Right ventricle myocardium inferior (tissue), 1 donor: ENCODE measurements around the gene CHST4. TPM values are rescaled to one million over a fixed set of nuclear protein-coding genes. Genes with fewer than 3 reads are reported as not detected.
"Not testable (repeated sequence)": the region's sequence is repeated elsewhere in the genome, so short reads cannot be mapped to it uniquely, and the experiment has no call there.

Experiments used
- ATAC-seq: fragments of 200-7000 bp; cut with Tn5 transposase; one replicate; pipeline ENCODE4 v1.9.1; 2020; ENCODE audit warnings: mild to moderate bottlenecking, moderate library complexity
- DNase-seq: peaks from one replicate; pipeline ENCODE4 v3.0.0; 2021; ENCODE audit errors: missing footprints
- intact Hi-C: fragments of 100-400 bp; cut with DNase I; formaldehyde crosslinking; loops from one replicate; pipeline ENCODE4 v1.11.0; 2022
- total RNA-seq: library from RNA; stranded (reverse); fragmentation: NEBNext Ultra II Directional; extraction: Animal tissue kit (Norgen Biotek cat#: 25700); gene quantifications from one replicate; pipeline ENCODE4 v1.2.1, GENCODE V29; 2021
- donor health status: DM: no; HTN: yes; CAD: no; lungs with severe emphysema.

CHST4 gene
- total RNA-seq, 1 donor from 2014 or later = not detected

DNA sequence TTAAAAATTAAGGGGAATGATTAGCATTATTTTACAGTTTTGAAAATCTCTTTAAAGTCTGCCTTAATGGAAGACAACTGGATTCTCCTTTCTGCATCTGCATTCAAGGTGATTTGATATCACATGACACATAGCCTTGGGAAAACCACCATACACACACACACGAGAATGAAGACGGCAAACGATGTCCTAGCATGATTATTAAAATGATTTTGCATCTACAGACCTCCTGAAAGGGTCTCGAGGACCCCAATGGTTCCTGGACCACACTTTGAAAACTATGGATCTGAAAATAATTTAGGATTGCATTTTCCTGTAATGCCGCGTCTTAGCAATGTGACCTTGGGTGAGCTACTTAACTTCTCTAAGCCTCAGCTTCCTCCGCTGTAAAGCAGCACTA, 11.8 kb upstream of the CHST4 start:
- DNase-seq (no peak), ATAC-seq (no peak)
- intact Hi-C loops = no loop called here

DNA sequence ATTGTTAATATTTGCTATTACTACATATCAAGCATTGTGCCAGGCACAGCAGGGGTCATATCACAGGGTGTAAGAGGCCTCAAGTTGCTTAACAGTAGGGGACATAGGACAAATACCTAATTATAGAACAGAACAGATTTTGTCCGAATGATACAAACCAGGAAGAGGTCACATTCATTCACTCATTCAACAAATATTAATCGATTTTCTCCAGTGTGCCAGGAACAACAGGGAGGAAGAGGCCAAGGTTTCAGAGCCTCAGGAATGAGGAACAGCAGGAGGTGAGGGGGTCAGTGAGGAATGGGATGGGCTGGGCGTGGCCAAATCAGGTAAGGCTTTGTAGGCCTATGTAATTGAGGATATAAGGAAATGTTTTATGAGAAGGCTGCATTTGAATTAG, 11.2 kb upstream of the CHST4 start:
- no peak for ATAC-seq
- intact Hi-C loops = no loop called here
- DNase-seq = no peak

DNA sequence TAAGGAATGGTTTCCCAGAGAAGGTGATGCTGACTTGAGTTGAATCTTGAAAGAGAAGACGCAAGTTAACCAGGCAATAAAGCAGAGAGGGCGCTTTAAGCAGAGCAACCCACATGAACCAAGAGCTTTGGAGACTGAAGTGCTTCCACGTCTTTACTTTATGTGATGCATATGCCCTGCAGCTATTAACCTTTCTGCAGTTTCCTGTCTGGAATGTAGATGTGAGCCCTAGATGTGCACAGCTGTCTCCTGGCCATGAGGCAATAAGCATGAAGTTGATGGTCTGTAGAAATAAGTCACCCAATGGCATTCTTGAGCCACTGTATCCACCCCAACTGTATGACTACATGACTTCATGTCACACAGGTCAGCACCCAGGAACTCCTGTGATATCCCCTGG, 5.7 kb upstream of the CHST4 start:
- no peak for ATAC-seq

DNA sequence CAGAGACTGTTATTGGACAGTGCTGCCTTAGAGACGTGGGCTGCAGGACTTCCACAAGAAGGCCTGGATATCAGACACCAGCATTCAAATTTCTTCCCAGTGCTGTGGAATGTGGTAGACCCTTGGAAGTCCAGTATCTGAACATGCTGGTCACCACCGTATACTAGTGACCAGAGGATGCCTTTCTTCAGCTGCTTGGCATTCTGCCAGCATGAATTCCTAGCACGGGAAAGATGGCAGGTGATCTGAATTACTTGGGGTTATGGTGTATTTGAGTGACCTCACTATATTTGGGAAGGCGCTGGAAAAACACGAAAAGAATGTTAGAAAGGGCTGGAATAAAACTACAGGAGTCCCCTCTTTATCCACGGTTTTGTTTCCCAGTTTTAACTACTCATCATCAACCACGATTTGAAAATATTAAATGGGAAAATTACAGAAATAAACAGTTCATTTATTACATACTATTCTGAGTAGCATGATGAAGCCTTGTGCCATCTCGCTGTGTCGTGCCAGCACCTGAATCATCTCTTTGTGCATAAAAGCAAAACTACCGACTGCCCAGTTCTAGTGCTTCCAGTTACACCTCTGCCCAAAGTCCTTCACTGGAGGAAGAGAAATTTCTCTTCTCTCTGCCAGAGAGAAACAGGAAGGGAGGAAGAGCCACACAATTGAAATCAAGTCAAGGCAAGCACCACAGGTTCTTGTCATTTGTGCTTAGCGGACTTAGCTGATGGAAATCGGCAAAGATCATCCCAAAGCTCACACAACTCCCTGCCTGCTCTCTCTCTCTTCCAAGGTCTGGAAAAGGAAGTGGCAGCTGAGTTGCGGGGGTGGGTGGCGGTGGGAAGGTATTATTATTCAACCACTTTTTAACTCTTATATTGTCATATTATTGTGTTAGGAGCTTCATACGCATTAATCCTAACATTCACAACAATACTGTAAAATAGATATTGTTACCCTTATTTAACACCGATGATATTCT, 1.4 kb upstream of the CHST4 start:
- intact Hi-C loops = no loop called here
- DNase-seq (no peak), ATAC-seq (no peak)

More for the DNA sequence above, 5.7 kb upstream of the CHST4 start:
- DNase-seq = no peak
- intact Hi-C loops = no loop called here

DNA sequence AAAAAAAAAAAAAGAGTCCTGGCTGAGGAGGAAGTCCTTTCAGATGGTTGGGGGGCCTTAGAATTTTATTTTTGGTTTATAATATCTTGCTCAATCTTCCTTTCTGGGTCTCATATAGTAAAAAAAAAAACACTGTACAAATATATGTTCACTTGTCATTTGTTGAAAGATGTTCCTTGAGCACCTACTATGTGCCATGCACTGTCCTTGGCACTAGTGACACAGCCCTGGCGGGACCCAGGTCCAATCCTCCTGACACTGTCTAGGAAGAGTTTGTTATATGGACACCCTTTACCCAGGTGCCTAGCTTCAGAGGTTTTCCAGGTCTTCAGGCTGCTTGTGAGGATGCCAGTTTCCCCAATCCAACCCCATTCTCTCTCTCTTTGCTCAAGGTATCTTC, 2.0 kb downstream of the CHST4 start:
- intact Hi-C loops = no loop called here
- ATAC-seq = no peak

DNA sequence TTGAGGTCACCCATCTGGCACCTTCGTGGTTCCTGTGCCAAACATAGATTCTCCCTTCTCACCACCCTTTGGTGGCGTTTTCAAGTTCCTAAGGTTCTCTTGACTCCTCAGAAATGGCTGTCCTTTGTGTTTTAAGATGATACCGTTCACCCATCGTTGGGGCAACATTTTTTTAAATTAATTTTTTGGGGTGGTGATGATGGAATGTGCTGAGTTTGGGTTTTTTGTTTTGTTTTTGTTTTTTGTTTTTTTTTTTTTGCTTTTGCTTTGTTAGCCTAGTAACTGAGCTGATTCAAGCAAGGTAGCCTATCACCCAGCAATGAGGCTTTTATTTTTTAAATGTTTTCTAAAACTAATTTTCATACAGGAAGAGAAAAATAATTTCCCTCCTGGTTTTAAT, 2.6 kb downstream of the CHST4 start:
- DNase-seq = no peak
- intact Hi-C loops = no loop called here
- no peak for ATAC-seq

More for the DNA sequence above, 2.0 kb downstream of the CHST4 start:
- DNase-seq = no peak

DNA sequence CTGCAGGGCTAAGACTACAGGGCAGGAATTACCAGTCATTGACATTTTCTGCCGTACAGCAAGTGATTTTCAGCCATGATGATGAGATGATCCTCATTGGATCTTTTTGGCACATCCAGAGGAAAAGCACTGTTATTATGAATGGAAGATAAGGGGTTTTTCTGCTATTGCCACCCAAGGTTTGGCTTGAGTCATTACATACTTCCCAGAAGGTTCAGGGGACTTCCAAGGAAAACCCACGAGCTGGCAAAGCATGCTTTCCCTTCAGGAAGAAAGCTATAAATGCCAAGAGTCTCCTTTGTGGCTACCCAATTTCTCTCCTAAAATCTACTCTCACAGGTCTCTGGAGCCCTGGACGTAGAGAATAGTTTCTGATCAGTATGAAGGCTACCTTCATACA, 6.1 kb downstream of the CHST4 start:
- ATAC-seq (no peak), DNase-seq (no peak)
- intact Hi-C loops = no loop called here

DNA sequence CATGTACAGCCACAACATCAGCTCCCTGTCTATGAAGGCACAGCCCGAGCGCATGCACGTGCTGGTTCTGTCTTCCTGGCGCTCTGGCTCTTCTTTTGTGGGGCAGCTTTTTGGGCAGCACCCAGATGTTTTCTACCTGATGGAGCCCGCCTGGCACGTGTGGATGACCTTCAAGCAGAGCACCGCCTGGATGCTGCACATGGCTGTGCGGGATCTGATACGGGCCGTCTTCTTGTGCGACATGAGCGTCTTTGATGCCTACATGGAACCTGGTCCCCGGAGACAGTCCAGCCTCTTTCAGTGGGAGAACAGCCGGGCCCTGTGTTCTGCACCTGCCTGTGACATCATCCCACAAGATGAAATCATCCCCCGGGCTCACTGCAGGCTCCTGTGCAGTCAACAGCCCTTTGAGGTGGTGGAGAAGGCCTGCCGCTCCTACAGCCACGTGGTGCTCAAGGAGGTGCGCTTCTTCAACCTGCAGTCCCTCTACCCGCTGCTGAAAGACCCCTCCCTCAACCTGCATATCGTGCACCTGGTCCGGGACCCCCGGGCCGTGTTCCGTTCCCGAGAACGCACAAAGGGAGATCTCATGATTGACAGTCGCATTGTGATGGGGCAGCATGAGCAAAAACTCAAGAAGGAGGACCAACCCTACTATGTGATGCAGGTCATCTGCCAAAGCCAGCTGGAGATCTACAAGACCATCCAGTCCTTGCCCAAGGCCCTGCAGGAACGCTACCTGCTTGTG, 10.7 kb downstream of the CHST4 start:
- DNase-seq (no peak), ATAC-seq (no peak)
- intact Hi-C loops = no loop called here

DNA sequence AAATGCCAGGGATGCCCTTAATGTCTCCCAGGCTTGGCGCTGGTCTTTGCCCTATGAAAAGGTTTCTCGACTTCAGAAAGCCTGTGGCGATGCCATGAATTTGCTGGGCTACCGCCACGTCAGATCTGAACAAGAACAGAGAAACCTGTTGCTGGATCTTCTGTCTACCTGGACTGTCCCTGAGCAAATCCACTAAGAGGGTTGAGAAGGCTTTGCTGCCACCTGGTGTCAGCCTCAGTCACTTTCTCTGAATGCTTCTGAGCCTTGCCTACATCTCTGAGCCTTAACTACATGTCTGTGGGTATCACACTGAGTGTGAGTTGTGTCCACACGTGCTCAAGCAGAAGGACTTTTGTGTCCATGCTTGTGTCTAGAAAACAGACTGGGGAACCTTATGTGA, 11.4 kb downstream of the CHST4 start:
- DNase-seq (no peak), ATAC-seq (no peak)
- intact Hi-C loops = no loop called here

DNA sequence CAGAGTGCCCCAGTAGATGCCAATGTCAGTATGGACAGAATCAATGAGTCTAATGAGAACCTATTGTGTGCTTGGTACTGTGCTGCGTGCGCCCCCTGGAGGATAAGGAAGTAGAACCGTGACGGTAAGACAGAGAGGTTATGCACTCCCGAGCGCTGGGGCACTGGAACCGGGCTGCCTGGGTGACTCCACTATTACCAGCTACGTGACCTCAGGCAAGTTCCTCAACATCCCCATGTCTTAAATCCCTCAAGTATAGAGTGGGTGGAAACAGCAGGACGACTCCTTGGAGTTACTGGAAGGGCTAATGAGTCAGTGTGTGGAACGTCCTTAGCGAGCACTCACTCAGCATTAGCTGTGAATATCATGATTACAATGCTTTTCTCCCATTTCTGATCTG, 16.2 kb downstream of the CHST4 start:
- ATAC-seq (no peak), DNase-seq (no peak)
- intact Hi-C loops = no loop called here

DNA sequence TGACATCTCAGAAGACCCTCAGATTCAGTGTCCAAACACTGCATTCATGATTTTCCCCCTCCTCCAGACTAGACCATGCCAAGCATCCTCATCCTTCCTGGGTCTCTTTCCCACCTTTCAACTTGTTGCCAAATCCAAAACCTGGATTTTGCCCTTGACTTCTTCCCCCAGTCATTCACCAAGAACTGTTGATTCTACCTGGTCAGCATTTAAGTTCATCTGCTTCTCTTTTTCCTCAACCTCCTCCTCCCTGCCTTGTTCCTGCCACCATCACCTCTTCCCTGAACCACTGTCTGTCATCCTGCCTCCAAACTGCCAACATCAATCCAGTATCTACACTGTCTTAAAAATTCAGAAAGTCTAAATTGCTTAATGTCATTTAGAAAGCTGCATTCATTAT, 20.9 kb downstream of the CHST4 start:
- no peak for DNase-seq
- intact Hi-C loops = no loop called here
- no peak for ATAC-seq

DNA sequence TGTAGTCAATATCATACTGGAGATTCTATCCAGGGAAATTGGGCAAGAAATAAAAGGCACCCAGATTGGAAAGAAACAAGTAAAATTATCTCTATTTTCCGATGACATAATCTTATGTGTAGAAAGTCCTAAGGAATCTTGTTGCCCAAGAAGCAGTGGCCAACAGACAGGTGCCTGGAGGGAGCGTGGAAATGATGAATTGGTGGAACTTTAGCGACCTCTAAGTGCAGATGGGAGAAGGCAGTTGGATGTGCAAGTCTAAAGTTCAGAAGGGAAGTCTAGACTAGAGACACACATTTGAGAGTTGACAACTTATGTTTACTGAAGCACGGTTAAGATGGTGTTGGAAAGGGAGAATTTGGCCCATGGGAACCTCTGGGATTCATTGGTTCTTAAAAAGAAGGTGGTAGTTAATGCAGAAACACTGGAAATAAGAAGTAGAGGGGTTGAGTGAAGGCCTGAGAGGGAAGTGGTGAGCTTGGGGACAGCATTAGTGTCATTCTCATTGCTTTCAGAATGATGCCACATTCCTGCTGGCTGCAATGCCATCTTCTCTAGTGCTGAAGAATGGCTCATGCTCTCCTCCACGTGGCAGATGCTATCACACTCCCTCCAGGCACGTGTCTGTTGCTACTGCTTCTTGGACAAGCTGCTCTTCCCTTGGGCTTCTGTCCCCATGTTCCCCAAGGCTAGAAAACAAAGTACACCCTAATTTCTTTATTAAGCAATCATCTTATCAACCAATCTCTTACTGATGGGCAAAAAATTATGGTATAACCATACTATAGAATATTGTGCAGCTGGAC, 26.7 kb downstream of the CHST4 start:
- DNase-seq = no peak
- ATAC-seq = no peak
- intact Hi-C loops = no loop called here

DNA sequence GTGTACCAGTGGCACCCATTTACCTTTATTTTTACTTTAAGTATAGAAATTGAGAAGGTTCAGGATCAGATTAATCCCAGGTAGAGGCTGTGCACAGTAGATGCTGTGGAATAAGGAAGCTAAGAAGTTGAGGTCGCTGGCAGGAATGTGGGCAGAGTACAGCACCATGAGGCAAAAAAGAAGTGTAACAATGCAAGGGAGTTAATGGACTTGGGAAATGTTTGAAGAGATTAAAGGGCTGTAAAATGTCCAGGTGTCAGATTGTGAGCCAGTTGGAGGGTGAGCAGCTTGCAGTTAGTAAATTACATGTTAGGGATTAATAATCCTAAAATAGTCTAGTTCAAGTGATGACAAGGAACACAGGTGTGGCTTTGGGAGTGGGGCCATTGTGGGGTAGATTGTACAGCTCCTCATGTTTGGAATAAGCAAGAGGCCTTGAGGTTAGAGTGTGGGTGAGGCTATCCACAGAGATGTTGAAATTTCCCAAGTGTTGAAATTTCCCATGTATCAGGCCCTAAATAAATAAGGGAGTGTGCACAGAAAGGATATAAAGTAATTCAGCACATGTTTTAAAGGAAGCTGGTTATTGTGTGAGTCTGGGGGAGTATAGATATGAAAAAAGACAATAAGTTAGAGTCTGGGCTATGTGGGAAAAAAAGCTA, 29.1 kb downstream of the CHST4 start:
- intact Hi-C loops = no loop called here
- ATAC-seq = no peak
- DNase-seq = no peak

DNA sequence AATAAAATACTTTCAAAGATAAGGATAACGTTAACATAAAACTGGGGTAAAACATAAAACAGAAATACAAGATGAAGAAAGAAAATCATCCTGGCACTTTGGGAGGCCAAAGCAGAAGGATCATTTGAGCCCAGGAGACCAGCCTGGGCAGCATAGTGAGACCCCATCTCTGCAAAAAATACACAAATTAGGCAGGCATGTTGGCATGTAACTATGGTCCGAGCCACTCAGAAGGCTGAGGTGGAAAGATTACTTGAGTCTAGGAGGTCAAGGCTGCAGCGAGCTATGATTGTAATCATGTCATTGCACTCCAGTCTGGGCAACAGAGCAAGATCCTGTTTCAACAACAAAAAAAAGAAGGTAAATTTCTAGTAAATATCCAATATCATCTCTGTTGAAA, 31.1 kb downstream of the CHST4 start:
- DNase-seq (no peak), ATAC-seq (no peak)
- intact Hi-C loops = no loop called here

DNA sequence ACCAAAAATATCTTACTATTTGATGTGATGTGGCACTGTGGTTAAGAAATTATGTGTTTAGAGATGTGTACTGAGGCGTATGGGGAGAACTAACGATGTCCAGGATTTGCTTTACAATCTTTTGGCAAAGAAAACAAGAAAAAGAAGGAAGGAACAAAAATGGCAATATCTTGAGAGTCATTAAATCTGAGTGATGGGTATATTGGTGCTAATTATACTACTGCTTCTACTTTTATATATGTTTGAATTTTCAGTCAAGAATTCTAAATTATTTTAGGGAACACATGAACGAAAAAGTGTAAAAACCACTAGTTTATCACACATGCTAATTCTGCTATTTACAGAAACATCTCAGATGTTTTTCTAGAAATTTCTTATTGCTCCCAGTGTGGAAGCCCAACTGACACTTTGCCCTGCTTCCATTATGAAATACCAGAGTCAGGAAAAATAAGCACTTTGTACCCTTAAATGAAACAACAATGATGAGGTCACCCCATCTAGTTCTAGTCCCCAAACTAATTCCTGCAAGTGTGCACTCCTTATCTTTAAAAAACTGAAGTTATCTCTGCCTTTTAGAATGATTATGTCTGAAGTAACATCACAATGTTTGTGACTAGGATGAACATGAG, 31.8 kb downstream of the CHST4 start:
- no peak for ATAC-seq
- no peak for DNase-seq
- intact Hi-C loops = no loop called here

DNA sequence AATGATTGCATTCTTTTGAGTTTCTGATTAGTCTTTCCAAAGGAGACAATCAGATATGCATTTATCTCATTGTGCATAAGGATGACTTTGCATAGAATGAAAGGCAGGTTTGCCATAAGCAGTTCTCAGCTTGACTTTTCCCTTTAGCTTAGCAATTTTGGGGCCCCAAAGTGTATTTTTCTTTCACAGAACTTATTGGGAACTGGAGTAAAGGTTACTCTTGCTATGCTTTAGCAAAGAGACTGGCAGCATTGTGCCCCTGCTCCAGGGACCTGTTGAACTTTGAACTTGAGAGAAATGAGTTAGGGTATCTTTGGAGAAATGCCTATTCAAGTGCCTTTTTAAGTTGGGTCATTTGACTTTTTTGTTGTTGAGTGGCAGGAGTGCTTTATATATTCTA, 33.6 kb downstream of the CHST4 start:
- DNase-seq (no peak), ATAC-seq (no peak)
- intact Hi-C loops = no loop called here

DNA sequence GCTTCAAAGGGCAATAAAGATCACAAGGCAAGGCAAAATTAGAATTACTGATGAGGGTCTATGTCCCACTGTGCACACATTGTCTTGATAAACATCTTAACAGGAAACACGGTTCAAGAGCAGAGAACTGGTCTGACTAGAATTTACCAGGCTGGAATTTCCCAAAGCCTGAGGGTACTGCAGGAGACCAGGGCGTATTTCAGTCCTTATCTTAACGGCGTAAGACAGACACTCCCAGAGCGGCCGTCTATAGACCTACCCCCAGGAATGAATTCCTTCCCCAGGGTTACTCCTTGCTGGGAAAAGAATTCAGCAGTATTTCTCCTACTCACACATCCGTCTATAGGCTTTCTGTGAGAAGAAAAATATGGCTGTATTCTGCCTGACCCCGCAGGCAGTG, 35.7 kb downstream of the CHST4 start:
- DNase-seq, ATAC-seq, intact Hi-C loops: not testable (repeated sequence)

DNA sequence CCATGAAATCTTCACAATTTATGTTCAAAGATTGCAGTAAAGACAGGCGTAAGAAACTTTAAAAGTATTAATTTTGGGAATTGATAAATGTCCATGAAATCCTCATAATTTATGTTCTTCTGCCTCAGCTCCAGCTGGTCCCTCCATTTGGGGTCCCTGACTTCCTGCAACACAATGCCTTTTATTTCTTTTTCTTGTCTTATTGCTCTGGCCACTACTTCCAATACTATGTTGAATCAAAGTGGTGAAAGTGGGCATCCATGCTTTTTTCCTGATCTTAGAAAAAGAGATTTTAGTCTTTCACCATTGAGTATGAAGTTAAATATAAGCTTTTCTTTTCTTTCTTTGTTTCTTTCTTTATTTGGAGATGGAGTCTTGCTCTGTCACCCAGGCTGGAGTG, 36.3 kb downstream of the CHST4 start:
- ATAC-seq (no peak), DNase-seq (no peak)
- intact Hi-C loops = no loop called here
